ENCODE results near the gene NAT8L. TPM values are rescaled to one million over a fixed set of nuclear protein-coding genes. Genes with fewer than 3 reads are reported as not detected.

Gene NAT8L
- total RNA-seq, 1 donor from 2014 or later: 9.4 TPM

DNA sequence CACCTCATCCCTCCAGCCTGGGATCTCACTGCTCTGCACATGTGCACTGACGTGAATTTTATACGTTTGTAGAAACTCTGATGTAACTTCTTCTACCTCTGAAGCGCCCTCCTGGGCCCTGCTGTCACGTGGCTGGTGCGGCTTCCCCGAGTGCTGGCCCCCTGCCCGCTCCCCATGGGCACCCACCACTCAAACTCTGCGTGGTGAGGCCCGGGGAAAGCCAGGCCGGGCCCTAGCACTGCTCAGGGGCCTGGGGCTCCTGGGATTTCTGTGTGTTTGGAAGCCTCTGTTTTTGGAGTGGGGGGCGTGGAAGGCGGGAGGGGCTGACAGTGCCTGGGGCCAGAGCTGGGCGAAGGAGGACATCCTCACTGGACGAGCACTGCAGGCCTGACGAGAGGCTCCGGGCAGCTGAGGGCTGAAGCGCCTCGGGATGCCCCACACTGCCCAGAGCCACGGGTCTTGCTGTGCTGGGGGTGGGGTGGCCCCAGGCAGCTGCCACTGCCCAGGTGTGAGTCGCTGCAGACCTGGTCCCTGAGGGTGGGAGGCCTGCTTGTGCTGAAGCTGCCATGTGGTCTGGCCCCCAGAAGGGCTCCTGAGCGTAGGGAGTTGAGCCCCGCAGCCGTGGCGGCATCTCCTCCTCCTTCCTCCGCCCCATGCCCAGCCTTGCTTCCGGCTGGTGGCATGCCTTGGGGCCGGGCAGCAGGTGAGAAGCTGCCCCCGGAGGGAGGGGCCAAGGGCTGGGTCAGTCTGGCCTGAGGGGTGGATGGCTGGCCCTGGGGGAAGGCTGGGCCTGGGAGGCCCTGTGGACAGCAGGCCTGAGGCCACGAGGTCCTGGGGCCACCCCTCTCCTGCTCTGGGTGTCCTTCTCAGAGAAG is 7.7 kb downstream of the NAT8L start:
- peaks cover 16% of the 10 kb centered on the region for H3K27me3 ChIP-seq (ENCODE audit: control insufficient read depth, insufficient read depth, low read length)
- H3K4me3 ChIP-seq (ENCODE audit: low read depth, low read length): no peak overlapping the region
- no peak for DNase-seq (ENCODE audit: low read depth)
- TF ChIP-seq CTCF (IDR thresholded peaks at IDR 0.05; ENCODE audit: insufficient read depth, low read length, poor library complexity, severe bottlenecking): no peak
- H3K36me3 ChIP-seq (ENCODE audit: control insufficient read depth, insufficient read depth, low read length): no peaks in the 10 kb centered on the region

DNA sequence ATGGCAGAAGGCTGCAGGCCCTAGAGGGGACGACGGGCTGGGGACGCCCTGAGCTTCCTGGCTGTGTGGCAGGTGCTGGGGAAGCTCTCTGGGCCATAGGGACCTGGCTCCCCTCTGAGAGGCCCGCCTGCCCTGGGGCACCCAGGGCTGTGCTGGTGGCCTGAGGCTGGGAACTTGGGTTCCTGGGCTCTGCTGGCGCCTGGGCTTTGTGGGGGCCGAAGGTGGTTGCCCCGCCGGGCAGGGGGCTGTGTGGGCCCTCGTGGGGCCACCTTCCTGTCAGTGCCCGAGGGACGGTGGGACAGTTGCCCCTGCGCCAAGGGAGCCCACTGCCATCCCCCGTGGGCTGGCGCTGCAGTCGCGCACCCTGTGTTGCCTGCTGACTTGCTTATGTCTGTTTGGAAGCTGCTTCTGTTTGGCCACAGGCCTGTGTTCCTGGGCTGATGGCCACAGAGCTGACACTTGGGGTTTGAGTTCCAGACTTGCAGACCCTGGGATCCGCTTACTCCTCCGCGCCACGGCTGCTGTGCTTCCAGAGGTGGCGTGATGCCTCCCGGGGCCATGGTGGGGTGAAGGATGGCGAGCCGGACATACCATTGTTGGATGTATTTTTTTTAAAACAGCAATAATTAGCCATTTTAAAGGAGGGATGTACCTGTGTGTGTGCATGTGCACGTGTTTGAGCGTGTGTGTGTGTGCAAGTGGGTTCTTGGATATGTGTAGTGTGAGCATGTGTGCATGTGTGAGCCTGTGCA is 8.5 kb downstream of the NAT8L start:
- TF ChIP-seq CTCF (IDR thresholded peaks at IDR 0.05; ENCODE audit: insufficient read depth, low read length, poor library complexity, severe bottlenecking): no peak
- peaks cover 21% of the 10 kb centered on the region for H3K27me3 ChIP-seq (ENCODE audit: control insufficient read depth, insufficient read depth, low read length)
- no peak overlapping the region for H3K4me3 ChIP-seq (ENCODE audit: low read depth, low read length)
- DNase-seq (ENCODE audit: low read depth): no peak
- H3K36me3 ChIP-seq (ENCODE audit: control insufficient read depth, insufficient read depth, low read length): no peaks in the 10 kb centered on the region

- Histone ChIP-seq H3K27me3 (ENCODE audit: control insufficient read depth, insufficient read depth, low read length) (peaks cover 26% of the 10 kb centered on the region), H3K36me3 (ENCODE audit: control insufficient read depth, insufficient read depth, low read length) (no peaks in the 10 kb centered on the region), H3K4me3 (ENCODE audit: low read depth, low read length) (no peak overlapping the region)
- no peak for DNase-seq (ENCODE audit: low read depth)
- no peak for TF ChIP-seq CTCF (IDR thresholded peaks at IDR 0.05; ENCODE audit: insufficient read depth, low read length, poor library complexity, severe bottlenecking)
Measured at GRCh38 chr4:2068198-2068470, 9.0 kb downstream of the NAT8L start.

DNA sequence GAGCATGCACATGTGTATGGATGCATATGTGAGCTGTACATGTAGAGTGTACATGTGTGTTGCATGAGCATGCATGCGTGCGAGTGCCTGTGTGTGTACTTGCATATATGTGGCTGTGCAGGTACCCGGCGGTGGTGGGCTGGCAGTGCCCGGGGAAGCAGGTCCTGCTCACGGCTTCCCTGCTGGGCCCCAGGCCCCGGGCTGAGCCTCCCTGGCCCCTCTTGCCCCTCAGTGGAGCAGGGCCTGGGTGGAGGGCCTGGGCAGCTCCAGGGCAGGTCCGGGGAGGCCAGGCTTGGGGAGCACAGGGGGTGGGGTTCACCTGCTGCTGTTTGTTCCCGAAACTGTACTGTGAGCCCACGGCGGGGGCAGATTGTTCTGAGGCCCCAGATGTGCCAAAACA is 9.4 kb downstream of the NAT8L start:
- Histone ChIP-seq H3K27me3 (ENCODE audit: control insufficient read depth, insufficient read depth, low read length) (peaks cover 28% of the 10 kb centered on the region), H3K36me3 (ENCODE audit: control insufficient read depth, insufficient read depth, low read length) (no peaks in the 10 kb centered on the region), H3K4me3 (ENCODE audit: low read depth, low read length) (no peak overlapping the region)
- DNase-seq (ENCODE audit: low read depth): no peak
- no peak for TF ChIP-seq CTCF (IDR thresholded peaks at IDR 0.05; ENCODE audit: insufficient read depth, low read length, poor library complexity, severe bottlenecking)

DNA sequence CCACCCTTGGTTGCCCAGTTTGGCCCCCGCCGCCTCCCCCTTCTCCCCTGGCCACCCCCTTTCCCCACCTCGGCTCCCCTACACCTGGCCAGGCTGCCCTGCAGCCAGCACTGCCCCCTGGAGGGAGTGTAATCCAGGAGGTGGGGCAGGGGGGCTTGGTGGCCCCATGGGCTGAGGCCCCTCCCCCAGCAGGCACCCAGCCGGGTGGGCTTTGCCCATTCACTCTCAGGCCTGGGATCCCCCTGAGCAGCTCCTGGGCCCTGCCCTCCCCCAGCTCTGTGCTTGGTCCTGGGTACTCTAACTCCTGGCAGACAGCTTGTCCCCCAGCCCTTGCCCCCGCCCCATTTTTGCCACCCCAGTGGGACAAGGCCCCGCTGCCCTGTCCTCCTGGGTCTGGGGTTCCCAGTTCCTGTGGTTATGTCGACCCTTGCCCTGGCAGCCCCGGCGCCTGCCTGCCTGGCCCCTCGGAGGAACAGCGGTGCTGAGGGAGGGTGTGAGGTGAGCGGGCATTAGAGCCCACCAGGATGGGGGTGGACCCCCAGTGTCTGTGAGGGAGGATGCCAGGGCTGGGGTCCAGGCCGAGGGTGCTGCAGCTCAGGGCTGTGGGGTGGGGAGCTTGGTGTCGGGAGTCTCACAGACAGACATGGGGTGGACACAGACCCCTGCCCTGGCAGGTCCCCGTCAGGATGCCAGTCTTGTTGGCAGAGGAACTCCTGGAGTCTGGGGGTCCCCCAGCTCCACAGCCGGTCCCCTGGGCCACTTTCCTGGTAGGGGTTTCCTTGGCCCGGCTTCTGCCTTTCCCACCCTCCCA is 10.2 kb downstream of the NAT8L start:
- H3K36me3 ChIP-seq (ENCODE audit: control insufficient read depth, insufficient read depth, low read length): no peaks in the 10 kb centered on the region
- no peak overlapping the region for H3K4me3 ChIP-seq (ENCODE audit: low read depth, low read length)
- H3K27me3 ChIP-seq (ENCODE audit: control insufficient read depth, insufficient read depth, low read length): peaks cover 28% of the 10 kb centered on the region
- DNase-seq (ENCODE audit: low read depth): no peak
- TF ChIP-seq CTCF (IDR thresholded peaks at IDR 0.05; ENCODE audit: insufficient read depth, low read length, poor library complexity, severe bottlenecking): no peak

All from kidney epithelial cell (primary cell).